Activated T-cell treated with anti-CD3 and anti-CD28 coated beads for 4 hours (primary cell): Measurements from ENCODE around the gene AJUBA.
A peak's percentile ranks its signal among the peaks of the same experiment; 100 is the strongest.
"Not testable (repeated sequence)": the region's sequence is repeated elsewhere in the genome, so short reads cannot be mapped to it uniquely, and the experiment has no call there.

ENCODE experiments used
- DNase-seq: peaks from one replicate; pipeline ENCODE4 v3.0.0-alpha.2; 2020

The AJUBA gene

DNA sequence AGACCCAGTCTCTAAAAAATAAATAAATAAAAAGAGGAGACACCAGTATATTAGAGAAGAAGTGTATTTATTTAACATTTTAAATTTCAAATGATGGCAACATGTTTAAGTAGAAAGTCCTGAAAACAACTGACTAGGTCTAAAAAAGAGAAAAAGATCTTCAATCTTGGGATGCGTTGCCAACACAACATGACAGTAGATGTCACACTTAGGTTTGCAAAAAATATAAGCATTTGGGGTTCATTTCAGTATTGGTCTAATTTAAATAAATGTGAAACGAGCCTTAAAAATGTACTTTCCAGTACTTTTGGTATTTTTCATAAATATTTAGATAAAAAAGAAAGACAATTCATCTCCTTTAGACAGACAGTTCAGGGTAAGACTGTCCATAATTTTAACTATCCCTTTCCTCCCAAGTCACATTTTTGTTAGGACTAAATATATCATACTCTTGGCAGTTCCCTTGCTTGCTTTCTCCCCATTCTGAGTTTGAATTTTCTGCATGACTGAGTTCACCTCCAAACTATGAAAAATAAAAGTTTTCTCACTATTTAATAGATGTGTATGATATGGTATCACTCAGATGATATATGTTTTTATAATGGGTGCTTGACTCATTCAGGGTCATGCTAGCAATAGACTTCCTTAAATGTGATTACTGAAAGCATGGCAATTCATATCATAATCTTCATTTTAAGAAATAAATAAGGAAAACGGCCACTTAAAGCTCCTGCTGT, 23.3 kb upstream of the AJUBA start:
- DNase-seq = no peak

DNA sequence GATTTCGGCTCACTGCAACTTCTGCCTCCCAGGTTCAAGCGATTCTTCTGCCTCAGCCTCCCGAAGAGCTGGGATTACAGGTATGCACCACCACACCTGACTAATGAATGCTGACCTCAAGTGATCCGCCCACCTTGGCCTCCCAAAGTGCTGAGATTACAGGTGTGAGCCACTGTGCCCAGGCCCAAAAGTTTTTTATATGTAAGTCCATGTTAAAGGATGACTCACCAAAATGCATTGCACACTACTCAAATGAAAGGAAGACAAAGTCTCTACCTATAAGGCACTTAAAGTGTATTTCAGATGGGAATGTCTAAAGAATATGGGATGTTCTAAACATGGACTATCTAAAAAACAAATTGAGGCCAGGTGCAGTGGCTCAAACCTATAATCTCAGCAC, 21.9 kb upstream of the AJUBA start:
- DNase-seq = not testable (repeated sequence)

DNA sequence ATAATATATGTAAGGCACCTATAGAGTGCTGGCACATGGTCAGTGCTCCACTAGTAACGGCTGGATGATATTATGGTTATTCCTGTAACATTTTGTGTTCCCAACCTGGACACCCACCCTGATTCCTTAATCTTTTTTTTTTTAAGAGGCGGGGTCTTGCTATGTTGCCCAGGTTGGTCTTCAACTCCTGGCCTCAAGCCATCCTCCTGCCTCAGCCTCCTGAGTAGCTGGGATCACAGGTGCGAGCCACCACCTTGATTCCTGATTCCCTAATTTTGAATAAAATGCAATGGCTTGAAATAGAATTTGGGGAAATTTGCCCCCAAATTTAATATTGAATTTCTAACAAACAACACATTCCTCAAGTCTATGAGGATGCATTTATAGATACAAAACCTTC, 20.2 kb upstream of the AJUBA start:
- DNase-seq = no peak

DNA sequence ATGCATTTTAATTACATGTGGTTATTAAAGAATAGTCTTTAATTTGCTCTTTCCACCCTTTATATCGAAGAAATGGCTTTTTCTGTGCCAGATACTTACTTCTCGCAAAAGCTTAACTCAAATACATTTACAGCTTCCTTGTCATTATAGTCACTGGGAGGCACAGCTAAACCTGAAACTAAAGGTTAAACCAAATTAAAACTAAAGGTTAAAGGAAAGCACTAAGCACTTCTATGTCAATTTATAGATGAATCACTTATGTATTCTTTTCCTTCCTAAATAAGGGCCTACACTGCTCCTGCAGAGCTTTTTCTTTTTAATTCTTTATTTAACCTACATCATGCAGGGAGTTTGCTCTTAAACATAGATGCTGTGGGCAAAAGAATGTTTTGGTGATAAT, 18.5 kb upstream of the AJUBA start:
- no peak for DNase-seq

DNA sequence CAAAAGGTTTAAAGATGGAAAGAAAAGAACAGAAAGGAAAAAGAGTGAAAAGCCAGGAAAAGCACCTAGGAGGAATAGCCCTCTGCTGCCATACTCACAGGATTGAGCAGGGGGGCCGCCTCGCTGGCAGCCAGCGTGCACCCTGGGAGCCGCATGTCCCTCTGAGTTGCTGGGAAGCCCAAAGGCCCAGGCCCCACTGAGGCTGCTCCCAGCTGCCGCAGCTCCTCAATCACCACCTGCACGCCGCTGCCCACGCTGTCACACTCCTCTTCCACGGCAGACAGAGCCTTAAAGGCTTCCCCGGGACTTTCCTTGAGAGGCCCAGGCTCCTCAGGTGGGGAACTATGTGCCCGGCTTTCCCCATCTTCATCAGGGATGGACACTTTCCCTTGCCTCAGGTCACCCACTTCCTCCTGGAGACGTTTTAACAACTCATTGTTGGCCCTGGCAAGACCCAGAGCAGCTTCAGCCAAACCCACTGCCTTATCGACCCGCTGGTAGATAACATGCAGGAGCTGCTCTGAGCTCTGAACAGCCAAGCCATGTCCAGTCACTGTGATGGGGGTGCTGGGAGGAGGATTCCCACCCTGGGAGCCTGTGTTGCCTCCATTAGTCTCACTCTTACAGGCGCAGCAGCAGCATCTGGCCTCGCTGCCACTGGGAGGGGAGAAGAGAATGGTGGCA, 16.1 kb upstream of the AJUBA start:
- no peak for DNase-seq

DNA sequence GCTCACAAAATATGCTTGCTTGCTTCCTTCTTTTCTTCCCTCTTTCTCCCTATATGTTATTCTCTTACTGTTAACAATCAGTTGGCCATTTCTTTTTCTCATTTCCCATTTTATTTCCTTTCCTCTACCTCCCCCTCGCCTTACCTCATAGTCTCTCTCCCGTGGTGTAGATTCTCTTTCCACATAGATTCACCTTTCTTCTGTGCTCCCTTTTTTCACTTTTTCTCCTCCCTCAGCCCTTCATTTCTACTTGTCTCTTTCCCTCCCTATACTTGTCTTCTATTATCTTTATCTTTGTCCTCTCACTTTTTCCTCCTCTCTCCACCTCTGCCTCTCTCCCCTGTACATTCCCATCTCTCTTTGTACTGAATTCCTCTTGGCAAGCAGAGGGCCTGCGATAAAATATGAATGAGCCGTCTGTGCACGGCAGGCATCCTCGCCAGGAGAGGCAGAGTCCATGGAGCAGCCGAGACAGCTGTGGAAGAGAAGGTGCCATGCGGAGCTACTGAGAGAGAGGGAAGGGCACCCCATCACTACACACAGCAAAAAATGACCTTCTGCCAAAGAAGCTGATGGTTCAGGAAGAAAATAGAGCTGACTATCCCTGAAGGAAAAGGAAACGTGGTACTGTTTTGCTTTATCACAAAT, 15.4 kb upstream of the AJUBA start:
- DNase-seq = no peak

DNA sequence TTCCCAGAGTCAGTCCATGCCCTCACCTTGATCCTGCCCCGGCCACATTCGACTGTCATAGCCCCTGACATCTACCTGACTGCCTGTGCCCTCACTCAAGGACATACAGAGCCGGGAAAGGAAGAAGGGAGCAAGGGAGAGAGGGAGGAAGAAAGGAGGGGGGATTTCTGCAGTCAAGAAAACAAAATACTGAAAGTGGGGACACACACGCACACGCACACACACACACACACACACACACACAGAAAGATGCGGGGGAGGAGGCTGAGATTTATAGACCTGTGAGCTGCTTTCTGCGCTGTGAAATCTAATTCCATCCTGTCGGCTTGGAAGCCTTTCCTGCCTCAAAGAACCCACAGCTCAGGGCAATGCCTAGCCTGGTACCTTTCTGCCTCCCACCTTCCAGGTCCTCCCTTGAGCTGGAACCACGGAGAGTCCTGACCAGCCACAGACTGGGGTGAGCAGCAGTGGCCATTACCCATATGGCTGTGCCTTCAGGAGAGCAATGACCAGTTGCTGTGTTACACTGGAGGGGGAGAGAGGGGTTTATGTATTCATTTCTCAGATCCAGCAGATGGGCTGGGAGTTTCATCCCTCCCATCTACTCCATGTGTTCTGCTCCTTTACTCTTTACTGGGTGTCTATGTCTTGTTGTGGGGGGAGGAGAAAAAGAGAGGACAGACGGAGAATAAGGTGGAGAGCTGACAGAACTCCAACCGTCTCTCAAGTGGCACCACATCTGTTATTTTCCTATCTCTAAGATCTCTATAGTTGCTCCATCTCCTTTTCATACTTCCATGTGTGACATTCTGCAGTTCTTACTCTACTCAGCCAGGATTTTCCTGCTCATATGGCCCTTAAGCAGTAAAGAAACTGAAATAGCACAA, 14.7 kb upstream of the AJUBA start:
- no peak for DNase-seq

DNA sequence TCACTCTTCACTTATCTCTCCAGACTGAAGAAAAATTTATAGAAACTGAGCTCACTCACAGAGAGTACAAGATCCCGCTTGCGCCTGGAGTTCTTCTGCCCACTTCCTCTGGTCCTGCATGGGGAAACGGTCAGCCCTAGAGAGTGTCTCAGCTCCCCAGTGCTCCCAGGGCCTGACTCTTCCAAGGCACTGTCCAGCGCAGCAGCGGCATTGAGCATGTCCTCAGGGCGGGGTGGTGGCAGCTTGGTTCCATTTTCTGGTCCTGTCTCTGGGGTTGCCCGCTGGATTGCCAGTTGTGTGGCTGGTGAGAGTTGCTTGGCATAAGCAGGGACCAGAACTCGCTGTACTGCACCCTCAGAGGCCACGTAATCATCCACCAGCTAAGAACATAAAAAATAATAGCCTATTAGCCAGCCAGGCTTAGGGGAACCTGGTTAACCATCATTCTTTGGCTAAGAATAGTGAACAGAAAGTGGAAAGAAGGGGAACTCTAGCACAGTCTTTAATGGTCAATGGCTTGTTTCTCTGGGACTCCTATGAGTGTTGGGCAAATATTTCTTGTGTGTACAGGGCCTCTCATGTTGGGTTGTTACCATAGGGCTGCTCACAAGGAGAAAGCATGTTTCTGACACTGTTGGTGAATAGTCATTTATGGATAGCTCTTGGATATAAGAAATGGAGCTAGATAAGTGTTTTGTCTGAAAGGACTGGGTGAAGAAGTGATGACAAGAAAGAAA, 13.7 kb upstream of the AJUBA start:
- DNase-seq = no peak

DNA sequence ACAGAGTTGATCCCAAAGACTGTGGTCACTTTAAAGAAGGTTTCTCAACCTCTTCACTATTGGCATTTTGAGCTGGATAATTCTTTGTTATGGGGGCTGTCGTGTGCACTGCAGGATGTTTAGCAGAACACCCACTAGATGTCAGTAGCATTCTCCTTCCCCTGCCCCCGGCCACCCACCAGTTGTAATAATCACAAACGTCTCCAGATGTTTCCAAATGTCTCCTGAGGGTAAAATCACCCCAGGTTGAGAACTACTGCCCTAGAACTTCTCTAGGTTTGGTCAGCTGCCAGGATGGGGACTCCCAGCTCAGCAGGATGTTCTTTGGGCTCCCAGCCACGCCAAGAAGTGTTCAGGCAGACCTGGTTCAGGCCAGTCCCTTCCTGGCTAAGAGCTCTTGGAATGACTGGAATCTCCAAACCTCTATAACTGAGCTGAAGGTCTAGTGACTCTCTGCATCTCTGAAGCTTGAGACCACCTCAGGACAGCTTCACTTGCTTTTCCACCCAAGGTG, 12.5 kb upstream of the AJUBA start:
- no peak for DNase-seq

DNA sequence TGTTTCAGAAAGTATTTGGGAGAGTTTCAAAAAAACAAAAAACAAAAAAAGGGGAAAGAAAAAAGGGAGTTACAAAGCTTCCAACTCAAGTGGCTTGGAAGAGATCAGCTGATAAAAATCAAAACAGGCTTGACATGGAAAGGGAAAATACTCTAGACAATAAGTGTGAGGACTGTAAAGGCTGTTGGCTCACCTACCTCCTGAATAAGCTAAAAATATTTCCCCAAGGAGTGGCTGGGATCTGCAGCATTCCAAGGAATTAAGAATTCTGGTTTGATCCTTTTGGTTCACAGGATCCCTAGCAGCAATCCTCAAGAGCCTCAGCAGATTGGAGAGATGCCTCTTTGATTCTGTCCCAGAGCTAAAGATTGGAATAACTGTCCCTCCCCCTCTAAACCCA, 11.2 kb upstream of the AJUBA start:
- no peak for DNase-seq

DNA sequence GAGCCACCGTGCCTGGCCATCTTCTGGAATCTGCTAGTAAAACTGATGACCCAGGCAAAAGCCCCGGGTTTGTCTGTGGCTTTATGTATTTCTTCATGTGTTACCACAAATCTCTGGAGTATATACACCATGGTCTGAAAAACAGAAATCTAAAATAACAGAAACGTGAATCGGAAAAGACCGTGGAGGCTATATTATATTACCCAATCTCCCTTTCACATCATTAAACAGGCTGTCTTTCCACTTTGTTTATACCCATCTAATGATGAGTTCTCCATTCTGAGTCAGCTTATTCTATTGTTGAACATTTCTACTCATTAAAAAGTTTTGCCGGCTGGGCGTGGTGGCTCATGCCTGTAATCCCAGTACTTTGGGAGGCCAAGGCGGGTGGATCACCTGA, 9.5 kb upstream of the AJUBA start:
- no peak for DNase-seq

DNA sequence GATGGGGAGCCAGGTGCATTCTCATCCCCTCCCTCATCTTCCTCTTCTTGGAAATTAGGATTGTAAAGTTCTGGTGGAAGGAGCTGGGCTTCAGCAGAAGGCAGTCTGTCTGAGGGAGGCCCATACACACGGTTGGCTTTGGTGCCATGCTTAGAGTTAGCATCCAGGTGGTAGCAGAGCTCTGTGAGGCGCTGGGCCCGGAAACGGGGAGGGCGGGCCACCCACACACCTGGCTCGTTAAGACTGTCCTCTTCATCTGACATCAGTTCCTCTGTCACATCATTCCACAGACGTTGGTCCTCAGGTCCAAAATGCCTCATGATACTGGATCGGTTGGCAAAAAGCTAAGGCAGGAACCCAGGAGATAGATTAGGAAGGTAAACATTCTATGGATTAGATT, 4.9 kb upstream of the AJUBA start:
- no peak for DNase-seq

DNA sequence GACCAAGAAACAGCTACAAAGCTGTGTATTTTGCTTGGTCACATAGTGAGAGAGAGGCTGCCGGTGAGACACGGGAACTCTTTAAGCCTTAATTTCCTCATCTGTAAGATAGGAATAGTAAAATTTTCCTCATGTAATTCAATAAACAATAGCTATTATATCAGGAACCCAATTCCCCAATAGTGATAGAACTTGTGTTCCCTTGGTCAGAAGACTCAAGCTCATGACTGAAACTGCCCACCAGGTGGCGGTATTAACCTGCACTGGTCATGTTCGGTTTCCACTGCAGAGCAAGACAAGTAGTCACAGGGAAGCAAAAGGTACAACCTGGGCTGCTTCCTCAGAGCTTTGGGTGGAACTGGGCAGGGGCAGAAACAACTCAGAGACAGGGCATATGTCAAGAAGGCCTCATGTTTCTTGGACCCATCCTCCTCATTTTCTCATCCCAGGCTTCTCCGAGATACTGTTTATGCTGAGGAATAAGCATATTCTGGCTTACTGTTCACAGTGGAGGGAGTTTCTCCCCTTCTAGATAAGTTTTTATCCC, 4.2 kb upstream of the AJUBA start:
- peak; percentile 91 for DNase-seq

DNA sequence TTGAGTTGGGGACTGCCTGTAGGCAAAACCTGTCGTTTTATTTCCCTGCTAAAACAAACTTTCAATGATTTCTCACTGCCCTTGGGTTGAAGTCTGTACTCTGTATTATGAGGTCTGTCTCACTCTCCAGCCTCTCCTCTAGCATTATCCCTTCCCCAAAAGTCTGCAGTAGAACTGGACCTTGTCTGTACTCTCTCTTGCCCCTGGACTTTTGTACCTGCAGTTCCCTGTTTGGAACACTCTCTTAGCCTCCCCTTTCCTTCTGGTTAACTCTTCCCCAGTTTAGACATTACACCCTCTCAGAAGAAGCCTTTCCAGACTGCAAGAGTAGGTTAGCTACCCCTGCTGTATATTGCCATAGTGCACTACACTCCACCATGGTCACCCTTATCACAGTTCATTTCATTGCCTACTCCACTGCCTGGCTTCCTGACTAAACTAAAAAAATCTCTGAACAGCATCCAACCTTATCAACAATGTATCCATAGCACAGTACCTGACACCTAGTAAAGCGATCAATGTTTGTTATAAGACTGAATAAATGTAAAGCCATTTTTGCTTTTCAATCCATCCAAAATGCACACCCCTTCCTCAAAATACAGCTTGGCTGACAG, 3.6 kb upstream of the AJUBA start:
- no peak for DNase-seq

DNA sequence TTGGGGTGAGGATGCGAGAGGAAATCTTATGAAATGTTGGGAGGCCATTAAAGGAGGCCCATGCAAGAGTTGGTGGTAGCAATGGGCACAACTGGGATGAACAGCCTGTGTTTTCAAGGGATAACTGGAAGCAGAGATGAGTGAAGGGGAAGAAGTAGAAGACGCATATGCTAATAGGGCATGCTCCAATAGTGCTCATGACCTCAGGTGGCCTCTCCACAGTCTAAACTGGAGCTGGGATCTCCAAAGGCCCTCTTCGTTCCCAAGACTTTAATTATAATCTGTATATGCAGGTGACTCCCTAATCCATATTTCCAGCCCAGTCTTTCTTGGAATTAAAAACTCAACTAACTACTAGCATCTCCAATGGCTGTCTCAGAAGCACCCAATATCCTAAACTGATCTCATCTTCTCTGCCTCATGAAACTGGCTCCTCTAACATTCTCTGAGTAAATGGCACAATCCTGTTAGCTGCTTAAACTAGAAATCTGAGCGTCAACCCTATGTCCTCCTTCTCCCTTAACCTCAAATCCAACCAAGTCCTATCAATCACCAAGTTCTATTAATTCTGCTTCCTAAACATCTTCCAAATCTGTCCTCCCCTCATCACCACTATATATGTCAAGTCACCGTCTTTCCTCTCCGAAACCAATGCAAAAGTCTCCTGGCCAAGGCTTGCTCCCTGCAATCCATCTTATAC, 2.8 kb upstream of the AJUBA start:
- no peak for DNase-seq

DNA sequence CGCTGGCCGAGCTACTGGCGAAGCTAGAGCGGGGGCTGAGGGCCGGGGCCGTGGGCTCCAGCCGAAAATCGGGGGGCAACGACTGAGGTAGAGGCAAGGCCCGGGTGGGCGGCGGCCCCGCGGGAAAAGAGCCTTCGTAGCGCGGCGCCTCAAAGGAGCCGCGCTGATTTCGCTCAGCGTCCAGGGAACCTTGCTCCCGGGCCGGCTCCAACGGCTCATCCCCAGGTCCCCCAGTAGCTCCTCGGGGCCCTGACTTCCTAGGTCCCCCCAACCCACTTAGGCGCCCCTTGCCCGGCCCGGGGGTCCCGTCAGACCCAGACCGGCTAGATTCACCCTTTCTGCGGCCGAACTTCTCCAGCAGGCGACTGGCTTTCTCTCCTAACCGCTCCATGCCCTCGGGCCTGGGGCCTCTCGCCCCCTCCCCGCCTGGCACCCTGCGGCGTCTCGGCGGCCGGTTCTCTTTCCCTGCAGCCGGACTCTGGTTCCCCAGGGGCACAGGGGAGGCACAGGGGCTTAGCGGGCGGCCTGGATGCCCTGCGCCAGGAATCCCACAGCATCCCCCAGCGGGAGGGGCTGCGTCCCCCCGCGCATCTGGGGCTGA, 375 bp downstream of the AJUBA start:
- DNase-seq = no peak

DNA sequence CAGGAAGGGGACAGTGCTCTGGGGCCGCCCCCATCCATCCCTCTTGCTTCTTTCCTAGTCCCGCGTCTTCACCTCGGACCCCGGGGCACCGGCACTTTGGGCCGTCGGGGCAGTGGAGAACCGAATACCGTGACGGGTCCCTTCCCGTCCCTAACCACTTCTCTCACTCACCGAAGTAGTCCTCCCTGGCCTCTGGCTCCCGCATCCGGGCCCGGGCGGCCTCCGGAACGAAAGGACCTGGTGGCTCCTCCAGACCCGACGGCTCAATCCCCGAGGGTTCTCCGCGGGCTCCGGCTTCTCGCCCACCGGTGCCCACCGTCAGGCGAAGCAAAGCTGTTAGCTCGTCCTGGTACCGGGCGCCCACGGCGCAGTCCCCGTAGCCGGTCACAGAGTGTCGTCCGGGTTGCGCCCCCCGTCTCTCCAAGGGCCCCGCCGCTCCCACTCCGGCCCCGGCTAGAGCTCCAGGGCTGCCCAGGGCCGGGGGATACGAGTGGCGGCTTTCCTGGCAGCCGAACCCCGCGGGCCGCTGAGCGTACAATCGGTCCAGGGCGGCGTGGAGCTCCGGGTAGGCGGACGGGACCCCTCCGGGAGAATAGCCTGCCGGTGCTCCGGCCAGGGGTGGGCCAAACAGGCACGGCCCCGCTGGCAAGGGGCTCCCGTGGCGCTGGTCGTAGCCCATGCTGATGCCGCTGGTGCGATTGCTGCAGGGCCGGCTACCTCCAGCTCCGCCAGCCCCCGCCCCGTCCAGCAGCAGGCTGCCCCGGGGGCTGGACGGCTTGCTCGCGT, 1.1 kb downstream of the AJUBA start:
- DNase-seq = no peak

DNA sequence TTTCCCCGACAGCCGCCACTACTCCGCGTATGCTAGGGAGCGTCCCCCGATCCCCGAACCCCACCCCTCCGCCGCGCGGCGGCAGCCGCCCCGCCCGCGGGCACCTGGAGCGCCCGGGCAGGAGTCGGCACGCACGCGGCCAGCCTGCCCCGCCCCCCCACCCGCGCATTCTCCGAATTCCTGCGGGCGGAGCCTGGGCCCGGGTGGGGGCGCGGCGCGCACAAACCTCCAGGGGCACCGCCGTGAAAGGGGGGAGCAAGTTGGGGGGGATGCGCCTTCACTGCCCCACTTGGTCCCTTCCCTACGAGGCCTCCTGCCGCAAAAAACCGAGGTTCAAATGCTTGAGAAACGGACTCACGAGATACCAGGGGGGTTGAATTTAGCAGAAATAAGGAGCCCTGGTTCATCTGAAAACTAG, 1.7 kb downstream of the AJUBA start:
- DNase-seq = peak; percentile 38

DNA sequence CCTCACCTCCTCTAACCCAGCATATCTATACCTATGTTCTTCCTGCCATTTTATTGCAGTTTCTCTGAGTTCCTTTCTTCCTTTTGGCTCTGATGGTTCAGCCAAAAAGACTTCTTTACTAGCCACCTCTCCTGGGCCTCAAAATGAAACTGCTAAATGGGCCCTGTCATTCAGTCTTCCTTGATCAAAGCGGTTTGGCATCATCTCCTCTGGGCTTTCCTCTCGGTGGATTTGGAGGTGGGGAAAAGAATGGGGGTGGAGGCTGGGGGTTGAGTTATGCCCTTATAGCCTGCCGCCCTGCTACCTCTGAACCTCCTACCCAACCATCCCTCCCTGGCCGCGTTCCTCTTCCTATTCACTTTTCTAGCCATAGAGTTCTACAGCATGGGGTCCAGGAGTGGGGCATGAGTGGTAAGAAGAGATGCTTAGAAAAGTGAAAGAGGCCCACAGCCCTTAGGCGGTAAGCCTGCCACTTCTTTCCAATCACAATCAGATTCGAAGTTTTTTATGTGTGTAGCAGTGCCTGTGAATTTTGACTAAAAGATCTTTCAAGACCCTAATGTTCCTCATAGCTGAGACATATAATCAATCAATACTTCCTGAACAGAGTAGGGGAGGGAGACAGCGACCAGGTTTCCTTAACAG, 2.5 kb downstream of the AJUBA start:
- DNase-seq = no peak
